ENCODE results near the gene PEX16.

The PEX16 gene

DNA sequence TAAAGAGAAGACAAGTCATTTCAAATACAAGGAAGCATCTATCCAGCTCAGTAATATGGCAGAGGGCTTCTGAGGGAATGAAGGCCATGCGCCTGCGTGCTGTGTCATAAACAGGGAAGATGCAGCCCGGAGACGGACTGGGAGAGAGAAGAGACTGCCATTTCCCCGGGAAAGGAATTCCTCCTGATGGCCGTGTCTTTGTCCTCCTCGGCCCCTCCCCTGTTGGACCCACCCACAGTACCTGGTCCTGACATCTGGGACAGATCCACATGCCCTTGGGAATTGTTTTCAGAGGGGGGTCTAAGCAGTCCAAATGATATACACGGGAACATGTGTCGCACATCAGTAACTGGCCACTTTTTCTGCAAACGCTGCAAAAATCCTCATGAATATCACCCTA is 20.2 kb upstream of the PEX16 start:
- H3K9me3 ChIP-seq (ENCODE audit: low read length) = no peaks in the 10 kb centered on the region
- no peak overlapping the region for H3K4me3 ChIP-seq (ENCODE audit: low read depth, low read length, poor library complexity, severe bottlenecking)
- no peaks in the 10 kb centered on the region for H3K79me2 ChIP-seq (ENCODE audit: insufficient read depth, low read length)
- H3K9me2 ChIP-seq (ENCODE audit: low read depth, low read length) = no peaks in the 10 kb centered on the region
- no peak overlapping the region for H3K4me2 ChIP-seq (ENCODE audit: low read length)
- H3K27ac ChIP-seq (ENCODE audit: low read depth, low read length, poor library complexity, severe bottlenecking) = no peak overlapping the region
- no peak overlapping the region for H2AFZ ChIP-seq (ENCODE audit: low read length)
- no peaks in the 10 kb centered on the region for H3K27me3 ChIP-seq (ENCODE audit: insufficient read depth, low read length)
- no peak overlapping the region for H3K9ac ChIP-seq (ENCODE audit: low read length)
- TF ChIP-seq EZH2 (IDR thresholded peaks at IDR 0.05; ENCODE audit: borderline replicate concordance, low read length) (no peak), CTCF (IDR thresholded peaks at IDR 0.05; ENCODE audit: low read length) (no peak)
- H3F3A ChIP-seq (ENCODE audit: insufficient read depth, low read length) = no peaks in the 10 kb centered on the region; the same call in 1 of the 2 replicates
- H4K20me1 ChIP-seq (ENCODE audit: insufficient read depth, low read length) = no peaks in the 10 kb centered on the region
- H3K36me3 ChIP-seq (ENCODE audit: insufficient read depth, low read length) = peaks cover 33% of the 10 kb centered on the region
- peaks cover 35% of the 10 kb centered on the region for H3K4me1 ChIP-seq (ENCODE audit: insufficient read depth, low read length, severe bottlenecking)

GRCh38 chr11:45936511-45937054 is 18.9 kb upstream of the PEX16 start:
- TF ChIP-seq EZH2 (IDR thresholded peaks at IDR 0.05; ENCODE audit: borderline replicate concordance, low read length) (no peak), CTCF (IDR thresholded peaks at IDR 0.05; ENCODE audit: low read length) (no peak)
- Histone ChIP-seq H3K36me3 (ENCODE audit: insufficient read depth, low read length) (peaks cover 38% of the 10 kb centered on the region), H3K4me3 (ENCODE audit: low read depth, low read length, poor library complexity, severe bottlenecking) (no peak overlapping the region), H3K27me3 (ENCODE audit: insufficient read depth, low read length) (no peaks in the 10 kb centered on the region), H3K4me2 (ENCODE audit: low read length) (no peak overlapping the region), H3K4me1 (ENCODE audit: insufficient read depth, low read length, severe bottlenecking) (peaks cover 49% of the 10 kb centered on the region), H3K27ac (ENCODE audit: low read depth, low read length, poor library complexity, severe bottlenecking) (no peak overlapping the region), H4K20me1 (ENCODE audit: insufficient read depth, low read length) (no peaks in the 10 kb centered on the region), H2AFZ (ENCODE audit: low read length) (no peak overlapping the region), H3F3A (ENCODE audit: insufficient read depth, low read length) (no peaks in the 10 kb centered on the region; the same call in 1 of the 2 replicates), H3K9me2 (ENCODE audit: low read depth, low read length) (no peaks in the 10 kb centered on the region), H3K79me2 (ENCODE audit: insufficient read depth, low read length) (no peaks in the 10 kb centered on the region), H3K9ac (ENCODE audit: low read length) (no peak overlapping the region), H3K9me3 (ENCODE audit: low read length) (no peaks in the 10 kb centered on the region)

DNA sequence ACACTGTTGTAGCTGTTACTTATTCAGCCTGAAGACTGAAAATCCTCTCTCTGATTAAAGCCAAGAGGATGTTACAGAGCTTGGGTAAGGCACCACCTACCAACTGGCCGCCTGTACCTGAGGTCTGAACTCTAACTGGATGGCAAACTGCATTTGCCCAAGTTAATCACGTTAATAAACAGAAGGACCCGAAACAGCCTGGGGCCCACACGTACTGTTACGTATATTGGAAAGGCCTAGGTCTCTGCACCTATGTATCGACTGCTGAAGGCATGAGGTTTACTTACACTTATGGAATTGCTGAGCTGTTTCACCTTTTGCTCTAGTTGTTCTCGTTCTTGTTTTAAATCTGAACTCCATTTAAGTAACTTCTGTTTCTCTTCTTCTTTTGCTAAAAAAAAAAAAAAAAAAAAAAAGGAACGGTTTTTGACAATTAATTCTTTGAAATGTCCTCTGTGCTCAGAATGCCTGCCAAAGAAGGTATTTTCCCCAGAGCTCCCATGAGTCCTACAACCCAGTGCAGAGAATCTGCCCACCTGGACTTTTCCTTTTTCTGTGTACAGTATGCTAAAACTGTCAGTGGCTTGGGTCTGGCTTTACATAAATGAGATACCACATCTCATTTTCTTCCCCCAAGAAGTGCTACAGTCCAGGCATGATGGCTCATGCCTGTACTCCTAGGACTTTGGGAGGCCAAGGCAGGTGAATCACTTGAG is 17.8 kb upstream of the PEX16 start:
- Histone ChIP-seq H3K4me3 (ENCODE audit: low read depth, low read length, poor library complexity, severe bottlenecking) (no peak overlapping the region), H3K4me2 (ENCODE audit: low read length) (no peak overlapping the region), H3K4me1 (ENCODE audit: insufficient read depth, low read length, severe bottlenecking) (peaks cover 59% of the 10 kb centered on the region), H3F3A (ENCODE audit: insufficient read depth, low read length) (no peaks in the 10 kb centered on the region; the same call in 1 of the 2 replicates), H3K36me3 (ENCODE audit: insufficient read depth, low read length) (peaks cover 38% of the 10 kb centered on the region), H3K9me2 (ENCODE audit: low read depth, low read length) (no peaks in the 10 kb centered on the region), H2AFZ (ENCODE audit: low read length) (no peak overlapping the region), H3K9ac (ENCODE audit: low read length) (no peak overlapping the region), H3K9me3 (ENCODE audit: low read length) (no peaks in the 10 kb centered on the region), H3K79me2 (ENCODE audit: insufficient read depth, low read length) (no peaks in the 10 kb centered on the region), H4K20me1 (ENCODE audit: insufficient read depth, low read length) (no peaks in the 10 kb centered on the region), H3K27ac (ENCODE audit: low read depth, low read length, poor library complexity, severe bottlenecking) (peak overlapping the region; percentile 86), H3K27me3 (ENCODE audit: insufficient read depth, low read length) (no peaks in the 10 kb centered on the region)
- TF ChIP-seq CTCF (IDR thresholded peaks at IDR 0.05; ENCODE audit: low read length) = no peak
- TF ChIP-seq EZH2 (IDR thresholded peaks at IDR 0.05; ENCODE audit: borderline replicate concordance, low read length) = no peak

Data from OCI-LY1 (cell line).